Measurements from ENCODE around the gene ETV7. TPM values are rescaled to one million over a fixed set of nuclear protein-coding genes. Genes with fewer than 3 reads are reported as not detected.
"Not testable (repeated sequence)": the region's sequence is repeated elsewhere in the genome, so short reads cannot be mapped to it uniquely, and the experiment has no call there.

Gene ETV7
- total RNA-seq, 4 donors from 2014 or later = 1.3 to 1.5 TPM; not detected in 2

- 0 to 100% methylated on average over 1 of the region's 19 CpGs for WGBS, 2 donors (ENCODE audit: low coverage in 1 of 2)
Measured at GRCh38 chr6:36364669-36365479, 22.6 kb downstream of the ETV7 start.

DNA sequence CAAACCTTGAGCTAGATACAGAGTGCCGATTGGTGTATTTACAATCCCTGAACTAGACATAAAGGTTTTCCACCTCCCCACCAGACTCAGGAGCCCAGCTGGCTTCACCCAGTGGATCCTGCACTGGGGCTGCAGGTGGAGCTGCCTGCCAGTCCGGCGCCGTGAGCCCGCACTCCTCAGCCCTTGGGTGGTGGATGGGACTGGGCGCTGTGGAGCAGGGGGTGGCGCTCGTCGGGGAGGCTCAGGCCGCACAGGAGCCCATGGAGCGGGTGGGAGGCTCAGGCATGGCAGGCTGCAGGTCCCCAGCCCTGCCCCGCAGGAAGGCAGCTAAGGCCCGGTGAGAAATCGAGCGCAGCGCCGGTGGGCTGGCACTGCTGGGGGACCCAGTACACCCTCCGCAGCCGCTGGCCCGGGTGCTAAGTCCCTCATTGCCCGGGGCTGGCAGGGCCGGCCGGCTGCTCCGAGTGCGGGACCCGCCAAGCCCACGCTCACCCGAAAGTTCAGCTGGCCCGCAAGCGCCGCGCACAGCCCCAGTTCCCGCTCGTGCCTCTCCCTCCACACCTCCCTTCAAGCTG lies 23.3 kb downstream of the ETV7 start:
- H3K36me3 ChIP-seq, H3K27me3 ChIP-seq, ATAC-seq, H3K4me3 ChIP-seq, H3K27ac ChIP-seq, H3K9me3 ChIP-seq: not testable (repeated sequence)
- H3K4me1 ChIP-seq = peaks cover 0 to 12% (median 0%) of the 10 kb centered on the region in 3 donors
- WGBS, 2 donors (ENCODE audit: low coverage in 1 of 2) = no CpG with 5 or more reads among the region's 34 CpGs

More at GRCh38 chr6:36364669-36365479, 22.6 kb downstream of the ETV7 start:
- Histone ChIP-seq H3K9me3 (no peaks in the 10 kb centered on the region), H3K27ac (no peak overlapping the region), H3K4me3 (no peak overlapping the region), H3K27me3 (no peaks in the 10 kb centered on the region), H3K36me3 (no peaks in the 10 kb centered on the region), H3K4me1 (peaks cover 0 to 8% (median 0%) of the 10 kb centered on the region in 3 donors)
- TF ChIP-seq POLR2A (IDR thresholded peaks at IDR 0.05) = no peak
- ATAC-seq = no peak

DNA sequence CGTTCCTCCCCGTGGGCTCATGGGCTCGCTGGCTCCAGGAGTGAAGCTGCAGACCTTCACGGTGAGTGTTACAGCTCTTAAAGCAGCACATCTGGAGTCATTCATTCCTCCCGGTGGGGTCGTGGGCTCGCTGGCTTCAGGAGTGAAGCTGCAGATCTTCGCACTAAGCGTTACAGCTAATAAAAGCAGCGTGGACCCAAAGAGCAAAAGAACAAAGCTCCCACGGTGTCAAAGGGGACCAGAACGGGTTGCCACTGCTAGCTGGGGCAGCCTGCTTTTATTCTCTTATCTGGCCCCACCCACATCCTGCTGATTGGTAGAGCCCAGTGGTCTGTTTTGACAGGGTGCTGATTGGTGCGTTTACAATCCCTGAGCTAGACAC lies 24.1 kb downstream of the ETV7 start:
- no CpG with 5 or more reads among the region's 13 CpGs for WGBS, 2 donors (ENCODE audit: low coverage in 1 of 2)

DNA sequence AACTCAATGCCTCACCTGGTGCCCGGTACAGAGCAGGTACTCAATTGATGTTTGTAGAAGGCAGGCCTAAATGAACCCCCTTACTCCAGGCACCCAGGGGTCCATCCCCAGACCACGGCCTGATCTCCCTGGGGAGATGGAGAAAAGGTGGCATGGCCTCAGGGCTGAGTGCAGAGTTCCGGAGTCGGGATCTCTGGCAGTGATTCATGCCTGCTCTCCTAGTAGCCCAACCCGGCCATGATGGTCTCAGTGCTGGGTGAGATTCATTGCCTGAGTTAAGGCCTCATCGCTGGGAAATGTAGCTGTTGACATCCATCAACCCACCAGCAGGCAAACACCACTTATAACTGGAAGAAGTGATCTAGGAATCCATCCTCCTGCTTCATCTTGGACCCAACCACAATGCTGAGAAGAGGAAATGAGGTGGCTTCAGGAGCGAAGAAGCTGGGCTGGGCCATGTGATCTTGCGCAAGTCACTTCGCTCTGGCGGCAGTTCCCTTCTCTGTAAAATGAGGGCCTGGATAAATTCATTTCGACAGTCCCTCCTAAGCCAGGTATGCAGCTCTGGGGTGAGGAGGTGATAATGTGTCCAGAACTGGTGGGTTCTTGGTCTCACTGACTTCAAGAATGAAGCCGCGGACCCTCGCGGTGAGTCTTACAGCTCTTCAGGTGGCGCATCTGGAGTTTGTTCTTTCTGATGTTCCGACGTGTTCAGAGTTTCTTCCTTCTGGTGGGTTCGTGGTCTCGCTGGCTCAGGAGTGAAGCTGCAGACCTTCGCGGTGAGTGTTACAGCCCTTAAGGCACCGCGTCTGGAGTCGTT lies 24.7 kb downstream of the ETV7 start:
- TF ChIP-seq CTCF (IDR thresholded peaks at IDR 0.05) = no peak
- TF ChIP-seq EP300 (IDR thresholded peaks at IDR 0.05) = no peak
- no peak for TF ChIP-seq POLR2AphosphoS5 (IDR thresholded peaks at IDR 0.05)
- no peak for TF ChIP-seq POLR2A (IDR thresholded peaks at IDR 0.05)
- ATAC-seq = no peak
- H3K4me1 ChIP-seq = peaks cover 0 to 23% (median 0%) of the 10 kb centered on the region in 3 donors
- 86% methylated on average over 15 of the region's 25 CpGs; no CpG with 5 or more reads in 1 of the 2 donors for WGBS, 2 donors (ENCODE audit: low coverage in 1 of 2)
- H3K27me3 ChIP-seq = no peaks in the 10 kb centered on the region
- H3K9me3 ChIP-seq = no peaks in the 10 kb centered on the region
- no peaks in the 10 kb centered on the region for H3K36me3 ChIP-seq
- no peak overlapping the region for H3K4me3 ChIP-seq
- H3K27ac ChIP-seq = no peak overlapping the region

More for the DNA sequence above, 24.1 kb downstream of the ETV7 start:
- not testable (repeated sequence) for H3K27me3 ChIP-seq, H3K36me3 ChIP-seq, ATAC-seq, H3K27ac ChIP-seq, H3K4me3 ChIP-seq, H3K9me3 ChIP-seq
- H3K4me1 ChIP-seq = peaks cover 0 to 19% (median 0%) of the 10 kb centered on the region in 3 donors

- Histone ChIP-seq H3K27me3 (no peaks in the 10 kb centered on the region), H3K9me3 (no peaks in the 10 kb centered on the region), H3K27ac (no peak overlapping the region), H3K4me1 (peaks cover 0 to 23% (median 0%) of the 10 kb centered on the region in 3 donors), H3K36me3 (no peaks in the 10 kb centered on the region), H3K4me3 (no peak overlapping the region)
- no peak for TF ChIP-seq POLR2AphosphoS5 (IDR thresholded peaks at IDR 0.05)
- TF ChIP-seq CTCF (IDR thresholded peaks at IDR 0.05) = no peak
- ATAC-seq = no peak
- 74 to 79% methylated on average over 4 to 11 of the region's 11 CpGs for WGBS, 2 donors (ENCODE audit: low coverage in 1 of 2)
Measured at GRCh38 chr6:36361071-36361470, 26.4 kb downstream of the ETV7 start.

DNA sequence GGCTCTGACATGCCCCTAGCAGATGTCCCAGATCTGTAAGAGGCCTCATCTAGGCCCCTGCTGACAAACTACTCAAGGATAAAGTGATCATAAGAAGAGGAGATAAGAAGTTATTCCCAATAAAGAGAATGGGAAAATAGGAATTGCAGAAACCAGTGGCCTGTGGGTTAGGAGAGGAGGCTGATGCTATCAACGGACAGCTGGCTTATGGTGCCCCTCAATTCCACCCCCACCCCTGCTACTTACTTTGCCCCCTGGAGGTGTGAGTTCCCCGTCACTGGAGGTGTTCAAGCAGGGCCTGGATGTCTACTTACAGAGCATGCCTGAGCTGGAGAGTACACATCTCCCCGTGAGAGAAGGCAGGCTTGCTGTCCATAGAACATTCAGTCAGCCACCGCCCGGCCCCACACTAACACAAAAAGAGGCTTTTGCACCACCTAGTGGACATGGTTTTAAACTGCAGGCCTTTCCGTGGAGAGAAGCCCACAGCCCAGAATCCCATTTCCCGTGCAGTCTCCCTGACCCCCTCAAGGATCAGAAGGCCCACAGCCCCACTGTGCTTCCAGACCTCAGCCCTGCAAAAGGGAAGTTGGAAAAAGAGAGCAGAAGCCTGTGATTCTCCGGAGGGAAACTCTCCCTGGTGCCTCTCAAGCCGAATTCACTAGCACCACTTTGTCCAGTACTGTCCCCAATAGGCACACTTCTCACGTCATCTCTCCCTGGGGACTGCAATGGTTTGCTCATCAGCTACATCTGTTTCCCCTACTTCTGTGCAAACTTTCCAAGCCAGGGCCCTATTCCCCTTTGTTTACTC lies 27.0 kb downstream of the ETV7 start:
- no peak overlapping the region for H3K27ac ChIP-seq
- peaks cover 0 to 23% (median 0%) of the 10 kb centered on the region in 3 donors for H3K4me1 ChIP-seq
- no peaks in the 10 kb centered on the region for H3K36me3 ChIP-seq
- no peak for TF ChIP-seq EP300 (IDR thresholded peaks at IDR 0.05)
- peak in 3 of 4 experiments; percentile 79 to 88 (median 84) for TF ChIP-seq CTCF (IDR thresholded peaks at IDR 0.05)
- no peak overlapping the region for H3K4me3 ChIP-seq
- 16 to 27% methylated on average over 3 to 8 of the region's 10 CpGs for WGBS, 2 donors (ENCODE audit: low coverage in 1 of 2)
- H3K9me3 ChIP-seq = no peaks in the 10 kb centered on the region
- peak; percentile 84 for ATAC-seq
- H3K27me3 ChIP-seq = peaks cover 3% of the 10 kb centered on the region

Measured in gastroesophageal sphincter (tissue), 4 donors.